Activated CD8-positive, alpha-beta T cell treated with anti-CD3 and anti-CD28 coated beads for 36 hours (primary cell): Measurements from ENCODE around the gene DLGAP1. TPM values are rescaled to one million over a fixed set of nuclear protein-coding genes. Genes with fewer than 3 reads are reported as not detected.

Experiments used
- ATAC-seq: fragments of 200-7000 bp; cut with Tn5 transposase; one replicate; pipeline ENCODE4 v1.10.0; 2021; ENCODE audit warnings: mild to moderate bottlenecking, moderate library complexity
- CTCF ChIA-PET: fragments of 350-600 bp; sonication (Branson Sonifier 250); formaldehyde crosslinking; loops from one replicate; lab custom pipeline; 2021; ENCODE audit warnings: antibody characterized with exemption; lab: Charles Lee
- POLR2A ChIA-PET: fragments of 350-600 bp; sonication (Branson Sonifier 250); formaldehyde crosslinking; loops from one replicate; lab custom pipeline; 2021; ENCODE audit warnings: antibody characterized with exemption; lab: Charles Lee
- DNase-seq: peaks from one replicate; pipeline ENCODE4 v3.0.0-alpha.2; 2020
- H3K27ac Mint-ChIP-seq: one replicate; pipeline ENCODE4 v1.8.0; 2021; ENCODE audit warnings: mild to moderate bottlenecking, mixed read lengths
- H3K27me3 Mint-ChIP-seq: one replicate; pipeline ENCODE4 v1.8.0; 2021; ENCODE audit warnings: mixed read lengths
- H3K36me3 Mint-ChIP-seq: one replicate; pipeline ENCODE4 v1.8.0; 2021; ENCODE audit warnings: low read depth, mixed read lengths
- H3K4me1 Mint-ChIP-seq: one replicate; pipeline ENCODE4 v1.8.0; 2021; ENCODE audit warnings: low read depth, mixed read lengths
- H3K4me3 Mint-ChIP-seq: one replicate; pipeline ENCODE4 v1.8.0; 2021; ENCODE audit warnings: mild to moderate bottlenecking, moderate library complexity, mixed read lengths
- H3K9me3 Mint-ChIP-seq: one replicate; pipeline ENCODE4 v1.8.0; 2021; ENCODE audit warnings: mixed read lengths
- intact Hi-C: fragments of 100-400 bp; cut with micrococcal nuclease; formaldehyde crosslinking; loops from one replicate; pipeline ENCODE4 v1.10.0; 2022
- total RNA-seq, 2 experiments: library from RNA; stranded (reverse); gene quantifications; one replicate each; pipeline ENCODE4 v1.2.3, GENCODE V29; 2021
- TF ChIP-seq, protein P1 (sequence below): fragments of 200-600 bp; IDR thresholded peaks from one replicate; pipeline ENCODE4 v1.8.0; 2022; ENCODE audit warnings: antibody characterized with exemption, mild to moderate bottlenecking

Gene DLGAP1
- total RNA-seq, 2 experiments from 2014 or later = not detected

DNA sequence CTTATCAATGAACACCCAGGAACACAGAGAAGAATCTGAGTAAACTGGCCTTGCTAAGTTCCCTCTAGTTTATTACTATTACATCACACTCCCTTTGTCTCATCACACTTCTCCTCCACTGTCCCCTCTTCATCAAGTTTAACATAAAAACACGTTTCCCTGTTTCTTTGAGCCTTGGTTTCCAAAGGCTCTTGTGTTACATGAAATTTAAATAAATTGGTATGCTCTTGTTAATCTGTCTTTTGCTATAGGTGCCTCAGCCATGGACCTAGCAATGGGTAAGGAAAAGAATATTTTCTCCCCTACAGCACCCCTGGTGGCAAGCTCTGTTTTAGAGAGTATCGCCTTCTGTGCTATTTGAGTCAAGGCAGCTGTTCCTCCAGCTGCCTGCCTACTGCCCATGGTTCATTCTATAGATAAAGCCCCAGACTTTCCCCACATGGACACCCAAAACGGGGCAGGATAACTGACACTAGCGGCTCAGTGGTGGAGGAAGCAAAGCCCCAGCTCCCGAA lies 973.4 kb downstream of the DLGAP1 start:
- Mint-ChIP-seq H3K27me3 (no peaks in the 10 kb centered on the region), H3K27ac (no peak overlapping the region), H3K4me1 (no peaks in the 10 kb centered on the region), H3K9me3 (no peaks in the 10 kb centered on the region), H3K4me3 (no peak overlapping the region), H3K36me3 (no peaks in the 10 kb centered on the region)
- ATAC-seq = peak; percentile 55
- intact Hi-C loops = no loop called here
- DNase-seq = peak; percentile 46
- POLR2A ChIA-PET = no interaction called here
- TF ChIP-seq, protein P1, sequence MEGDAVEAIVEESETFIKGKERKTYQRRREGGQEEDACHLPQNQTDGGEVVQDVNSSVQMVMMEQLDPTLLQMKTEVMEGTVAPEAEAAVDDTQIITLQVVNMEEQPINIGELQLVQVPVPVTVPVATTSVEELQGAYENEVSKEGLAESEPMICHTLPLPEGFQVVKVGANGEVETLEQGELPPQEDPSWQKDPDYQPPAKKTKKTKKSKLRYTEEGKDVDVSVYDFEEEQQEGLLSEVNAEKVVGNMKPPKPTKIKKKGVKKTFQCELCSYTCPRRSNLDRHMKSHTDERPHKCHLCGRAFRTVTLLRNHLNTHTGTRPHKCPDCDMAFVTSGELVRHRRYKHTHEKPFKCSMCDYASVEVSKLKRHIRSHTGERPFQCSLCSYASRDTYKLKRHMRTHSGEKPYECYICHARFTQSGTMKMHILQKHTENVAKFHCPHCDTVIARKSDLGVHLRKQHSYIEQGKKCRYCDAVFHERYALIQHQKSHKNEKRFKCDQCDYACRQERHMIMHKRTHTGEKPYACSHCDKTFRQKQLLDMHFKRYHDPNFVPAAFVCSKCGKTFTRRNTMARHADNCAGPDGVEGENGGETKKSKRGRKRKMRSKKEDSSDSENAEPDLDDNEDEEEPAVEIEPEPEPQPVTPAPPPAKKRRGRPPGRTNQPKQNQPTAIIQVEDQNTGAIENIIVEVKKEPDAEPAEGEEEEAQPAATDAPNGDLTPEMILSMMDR = peak; percentile 45
- CTCF ChIA-PET = interaction anchor here (0.9 to 2.5 kb wide), 13 partner anchors 8 to 184 kb away, joined by 3 to 9 read pairs (median 4); no protein-coding TSS in a partner anchor

DNA sequence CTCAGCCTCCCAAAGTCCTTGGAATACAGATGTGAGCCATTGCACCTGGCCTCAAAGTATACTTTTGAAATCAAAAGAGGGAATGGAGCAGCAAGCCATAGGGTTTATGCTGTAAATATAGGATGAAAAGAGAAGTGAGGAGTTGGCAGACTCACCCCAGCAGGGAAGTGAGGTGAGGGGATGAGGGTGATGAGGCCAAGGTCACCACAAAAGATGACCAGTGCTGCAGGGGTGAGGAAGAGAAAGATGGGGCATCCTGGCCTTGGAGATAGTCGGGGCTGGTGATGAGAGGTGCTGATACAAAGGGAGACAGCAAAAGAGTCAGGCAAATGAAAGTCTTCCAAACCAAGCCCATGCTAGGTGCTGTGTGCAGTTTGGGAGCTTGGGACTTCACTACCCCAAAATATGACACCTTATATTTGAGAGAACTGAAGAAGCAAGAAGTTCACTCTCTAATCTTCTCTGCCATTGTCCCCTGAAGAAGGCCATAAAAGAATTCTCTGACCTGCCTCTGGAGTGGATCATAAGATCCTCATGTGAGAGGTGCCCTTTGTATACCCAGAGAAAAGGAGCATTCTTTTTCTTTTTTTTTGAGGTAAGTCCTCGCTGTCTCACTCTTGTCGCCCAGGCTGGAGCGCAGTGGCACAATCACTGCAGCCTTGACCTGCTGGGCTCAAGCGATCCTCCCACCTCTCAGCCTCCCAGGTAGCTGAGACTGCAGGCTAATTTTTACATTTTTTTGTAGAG lies 974.1 kb downstream of the DLGAP1 start:
- TF ChIP-seq, protein P1 = no peak
- Mint-ChIP-seq H3K9me3 (no peaks in the 10 kb centered on the region), H3K27ac (no peak overlapping the region), H3K36me3 (no peaks in the 10 kb centered on the region), H3K4me1 (no peaks in the 10 kb centered on the region), H3K27me3 (no peaks in the 10 kb centered on the region), H3K4me3 (no peak overlapping the region)
- DNase-seq = no peak
- ChIA-PET CTCF (interaction anchor here (1.0 to 2.5 kb wide), 7 partner anchors 7 to 185 kb away, joined by 3 to 9 read pairs (median 4); no protein-coding TSS in a partner anchor), POLR2A (no interaction called here)
- ATAC-seq = no peak
- intact Hi-C loops = no loop called here

DNA sequence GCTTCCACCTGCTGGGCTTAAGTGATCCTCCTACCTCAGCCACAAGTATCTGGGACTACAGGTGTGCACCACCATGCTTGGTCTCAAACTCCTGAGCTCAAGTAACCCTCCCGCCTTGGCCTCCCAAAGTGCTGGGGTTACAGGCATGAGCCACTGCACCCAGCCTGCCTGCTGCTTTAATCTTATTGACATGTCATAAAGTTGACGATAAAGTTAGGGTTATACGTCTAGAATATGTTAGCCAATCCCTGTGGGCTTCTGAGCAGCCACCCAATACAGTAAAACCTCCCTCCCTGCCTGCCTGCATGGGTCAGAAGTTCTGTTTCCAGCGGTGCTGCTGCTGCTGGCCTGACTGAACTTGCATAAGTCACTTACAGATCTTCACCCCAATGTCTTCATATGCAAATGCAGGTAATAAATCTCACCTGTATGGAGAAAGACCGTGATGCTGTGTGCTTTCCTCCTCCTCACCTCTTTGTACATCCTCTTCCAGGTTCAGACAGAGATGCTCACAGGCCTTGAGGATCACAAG lies 975.1 kb downstream of the DLGAP1 start:
- ChIA-PET CTCF (no interaction called here), POLR2A (no interaction called here)
- ATAC-seq (no peak), DNase-seq (no peak)
- Mint-ChIP-seq H3K9me3 (no peaks in the 10 kb centered on the region), H3K36me3 (no peaks in the 10 kb centered on the region), H3K4me3 (no peak overlapping the region), H3K27me3 (no peaks in the 10 kb centered on the region), H3K27ac (no peak overlapping the region), H3K4me1 (no peaks in the 10 kb centered on the region)
- intact Hi-C loops = no loop called here
- TF ChIP-seq, protein P1 = no peak

DNA sequence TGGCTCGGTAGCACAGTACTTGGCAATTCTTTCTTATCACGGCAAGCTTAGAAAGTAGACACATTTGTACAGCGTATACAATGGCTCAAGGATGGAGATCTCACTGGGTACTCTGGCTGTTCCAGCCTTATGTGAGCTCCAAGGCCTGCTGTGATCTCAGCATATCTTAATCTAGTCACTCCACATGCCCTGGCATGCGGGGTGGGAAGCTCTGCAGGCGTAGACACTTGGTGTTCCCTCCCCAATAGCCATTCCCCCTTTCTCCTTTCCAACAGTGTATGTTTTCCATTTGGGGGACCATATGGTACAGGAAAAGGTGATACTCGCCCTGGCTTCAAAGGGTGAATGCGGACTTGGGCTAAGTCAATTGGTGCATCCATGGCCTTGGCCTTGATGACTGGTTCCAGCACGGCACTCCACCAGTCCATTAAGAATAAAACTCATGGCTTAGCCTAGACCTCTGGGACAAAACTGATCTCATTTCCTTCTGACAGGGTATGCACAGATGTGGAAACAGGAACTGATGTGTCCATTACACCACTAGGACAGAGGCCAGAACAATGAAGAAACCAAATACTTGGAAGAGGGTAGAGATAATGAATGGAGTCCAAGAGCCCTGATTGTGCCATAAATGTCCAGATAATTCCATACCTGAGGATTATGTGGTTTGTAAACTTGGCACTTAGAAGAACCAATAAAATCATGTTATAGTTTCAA lies 976.7 kb downstream of the DLGAP1 start:
- no peak overlapping the region for H3K4me3 Mint-ChIP-seq
- POLR2A ChIA-PET = interaction anchor here (1.2 kb wide), 1 partner anchor 181 kb away, joined by 3 read pairs; no protein-coding TSS in a partner anchor
- H3K9me3 Mint-ChIP-seq = peaks cover 3% of the 10 kb centered on the region
- peaks cover 1% of the 10 kb centered on the region for H3K27me3 Mint-ChIP-seq
- ATAC-seq (no peak), DNase-seq (no peak)
- peaks cover 2% of the 10 kb centered on the region for H3K4me1 Mint-ChIP-seq
- H3K36me3 Mint-ChIP-seq = no peaks in the 10 kb centered on the region
- CTCF ChIA-PET = interaction anchor here (0.7 to 1.4 kb wide), 5 partner anchors 10 to 187 kb away, joined by 3 to 5 read pairs (median 3); no protein-coding TSS in a partner anchor
- no peak overlapping the region for H3K27ac Mint-ChIP-seq
- intact Hi-C loops = no loop called here
- TF ChIP-seq, protein P1 = no peak
